GM21381 (cell line): ENCODE measurements around the gene VAMP7.
"Not testable (repeated sequence)": the region's sequence is repeated elsewhere in the genome, so short reads cannot be mapped to it uniquely, and the experiment has no call there.

Experiments
- ATAC-seq: cut with Tn5 transposase; IDR thresholded peaks from one replicate; pipeline ENCODE4 v1.9.1; 2021; ENCODE audit warnings: mild to moderate bottlenecking, moderate library complexity; ENCODE audit not compliant: unreplicated experiment

Gene VAMP7

DNA sequence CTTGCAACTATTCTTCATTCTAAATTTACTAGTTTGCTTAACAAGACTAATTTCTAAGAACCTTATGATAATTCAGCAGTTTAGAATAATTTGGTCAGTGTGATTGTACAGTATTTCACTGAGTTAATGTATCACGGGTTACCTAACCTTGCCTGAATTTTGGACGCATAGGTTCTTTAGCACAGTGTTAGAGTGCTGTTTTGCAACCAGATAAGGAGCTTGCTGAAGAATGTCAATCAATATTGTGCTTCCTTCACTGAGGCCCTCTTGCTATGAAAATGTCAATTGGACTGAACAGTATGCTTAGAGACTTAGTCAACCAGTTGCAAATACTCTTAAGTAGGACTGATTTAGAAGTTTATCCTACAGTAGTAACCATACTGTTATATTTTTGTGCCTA, 19.6 kb downstream of the VAMP7 start:
- no peak for ATAC-seq

DNA sequence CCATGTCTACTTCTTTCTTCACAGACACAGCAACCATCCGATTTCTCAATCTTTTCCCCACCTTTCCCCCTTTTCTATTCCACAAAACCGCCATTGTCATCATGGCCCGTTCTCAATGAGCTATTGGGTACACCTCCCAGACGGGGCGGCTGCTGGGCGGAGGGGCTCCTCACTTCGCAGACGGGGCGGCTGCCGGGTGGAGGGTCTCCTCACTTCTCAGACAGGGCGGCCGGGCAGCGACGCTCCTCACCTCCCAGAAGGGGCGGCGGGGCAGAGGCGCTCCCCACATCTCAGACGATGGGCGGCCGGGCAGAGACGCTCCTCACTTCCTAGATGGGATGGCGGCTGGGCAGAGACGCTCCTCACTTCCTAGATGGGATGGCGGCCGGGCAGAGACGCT, 26.5 kb downstream of the VAMP7 start:
- ATAC-seq = not testable (repeated sequence)

DNA sequence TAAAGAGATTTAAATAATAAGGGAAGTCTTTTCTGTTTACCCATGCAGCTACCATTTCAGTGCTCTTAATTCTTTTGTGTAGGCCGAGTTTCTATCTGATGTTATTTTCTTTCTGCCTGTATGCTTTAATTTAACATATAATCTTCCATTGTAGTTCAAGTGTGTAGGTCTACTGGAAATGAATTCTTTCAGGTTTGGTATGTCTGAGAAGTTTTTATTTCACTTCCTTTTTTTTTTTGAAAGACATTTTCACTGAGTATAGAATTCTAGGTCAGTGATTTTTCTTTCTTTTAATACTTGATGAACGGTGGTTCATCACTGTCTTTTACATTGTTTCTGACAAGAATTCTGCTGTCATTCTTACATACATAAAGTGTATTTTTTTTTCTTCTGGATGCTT, 42.1 kb downstream of the VAMP7 start:
- ATAC-seq = no peak

DNA sequence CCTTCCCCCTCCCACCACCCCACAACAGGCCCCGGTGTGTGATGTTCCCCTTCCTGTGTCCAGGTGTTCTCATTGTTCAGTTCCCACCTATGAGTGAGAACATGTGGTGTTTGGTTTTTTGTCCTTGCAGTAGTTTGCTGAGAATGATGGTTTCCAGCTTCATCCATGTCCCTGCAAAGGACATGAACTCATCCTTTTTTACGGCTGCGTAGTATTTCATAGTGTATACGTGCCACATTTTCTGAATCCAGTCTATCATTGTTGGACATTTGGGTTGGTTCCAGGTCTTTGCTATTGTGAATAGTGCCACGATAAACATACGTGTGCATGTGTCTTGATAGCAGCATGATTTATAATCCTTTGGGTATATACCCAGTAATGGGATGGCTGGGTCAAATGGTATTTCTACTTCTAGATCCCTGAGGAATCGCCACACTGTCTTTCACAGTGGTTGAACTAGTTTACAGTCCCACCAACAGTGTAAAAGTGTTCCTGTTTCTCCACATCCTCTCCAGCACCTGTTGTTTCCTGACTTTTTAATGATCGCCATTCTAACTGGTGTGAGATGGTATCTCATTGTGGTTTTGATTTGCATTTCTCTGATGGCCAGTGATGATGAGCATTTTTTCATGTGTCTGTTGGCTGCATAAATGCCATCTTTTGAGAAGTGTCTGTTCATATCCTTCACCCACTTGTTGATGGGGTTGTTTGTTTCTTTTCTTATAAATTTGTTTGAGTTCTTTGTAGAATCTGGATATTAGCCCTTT, 49.9 kb downstream of the VAMP7 start:
- not testable (repeated sequence) for ATAC-seq

DNA sequence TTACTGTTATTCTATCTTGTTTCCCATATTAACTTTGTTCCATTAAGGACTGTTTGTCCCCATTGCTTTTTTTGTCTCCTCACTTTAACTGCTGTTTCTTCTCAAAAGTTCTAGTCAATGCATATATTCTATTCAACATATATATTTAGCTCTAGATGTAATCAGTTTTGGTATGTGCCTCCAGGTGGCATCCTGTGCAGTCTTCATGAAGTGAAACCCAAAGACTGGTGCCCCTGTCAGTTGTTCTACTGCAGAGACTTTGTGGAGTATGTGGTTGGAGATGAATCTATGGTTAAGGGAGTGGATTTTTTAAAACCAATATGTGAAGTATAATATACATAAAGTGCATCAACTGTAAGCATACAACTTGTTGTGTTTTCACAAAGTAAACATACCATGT, 57.0 kb downstream of the VAMP7 start:
- no peak for ATAC-seq

DNA sequence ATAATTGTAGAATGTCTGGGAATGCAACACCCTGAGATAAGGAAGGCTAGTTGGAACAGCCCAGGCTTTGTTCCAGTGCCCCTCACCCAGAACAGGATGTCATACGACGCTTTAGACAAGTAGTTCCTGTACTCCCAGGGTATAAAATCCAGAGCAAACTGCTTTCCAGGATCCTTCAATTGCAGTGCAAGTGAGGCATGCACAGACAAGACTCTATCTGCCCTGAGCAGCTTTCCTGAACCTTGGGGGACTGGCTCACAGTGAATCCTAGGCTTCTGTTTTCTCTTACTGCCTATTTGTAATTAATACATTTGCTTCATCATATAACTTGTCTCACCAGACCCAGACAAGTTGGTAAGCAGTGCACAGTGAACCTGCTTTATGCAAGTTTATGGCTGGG, 68.0 kb downstream of the VAMP7 start:
- ATAC-seq = no peak

DNA sequence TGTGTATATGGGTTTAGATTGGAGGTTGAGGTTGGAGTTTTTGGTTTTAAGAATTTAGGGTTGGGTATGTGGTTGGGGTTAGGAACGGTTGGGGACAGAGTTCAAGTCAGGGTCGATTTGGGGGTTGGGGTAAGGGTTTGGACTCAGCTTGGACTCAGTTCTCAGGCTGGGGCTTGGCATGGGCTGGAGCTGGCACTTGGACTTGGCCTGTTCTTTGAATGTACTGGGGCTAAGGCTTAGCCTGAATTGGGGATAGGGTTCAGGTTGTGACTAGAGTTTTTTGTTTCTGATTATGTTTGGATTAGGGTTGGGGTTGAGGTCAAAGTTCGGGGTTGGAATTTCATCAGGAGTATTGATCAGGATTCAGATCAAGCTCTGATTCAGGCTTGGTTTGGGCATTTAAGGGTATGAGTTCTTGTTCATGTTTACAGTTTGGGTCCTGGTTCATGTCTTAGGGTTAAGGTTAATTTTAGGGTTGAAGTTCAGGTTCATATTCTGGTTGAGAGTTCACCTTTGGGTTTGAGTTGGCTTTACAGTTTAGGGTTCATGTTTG, 70.2 kb downstream of the VAMP7 start:
- ATAC-seq = no peak

DNA sequence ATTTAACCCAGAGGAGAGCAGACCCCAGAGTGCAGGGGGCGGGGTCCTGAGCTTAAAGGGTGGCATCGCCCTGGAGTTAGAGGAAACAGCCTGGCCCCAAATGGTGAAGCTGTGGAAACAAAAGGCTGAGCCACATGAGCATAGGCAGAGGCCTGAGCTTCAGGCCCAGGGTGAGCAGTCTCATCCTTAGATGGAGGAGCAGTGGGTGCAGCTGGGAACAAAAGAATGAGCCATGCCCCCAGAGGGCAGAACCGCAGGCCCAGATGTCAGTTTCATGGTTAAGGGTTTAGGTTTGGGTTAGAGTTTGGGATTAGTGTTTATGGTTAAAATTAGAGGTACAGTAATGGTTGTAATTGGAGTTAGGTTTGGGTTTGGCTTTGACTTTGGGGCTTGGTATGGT, 71.9 kb downstream of the VAMP7 start:
- no peak for ATAC-seq

DNA sequence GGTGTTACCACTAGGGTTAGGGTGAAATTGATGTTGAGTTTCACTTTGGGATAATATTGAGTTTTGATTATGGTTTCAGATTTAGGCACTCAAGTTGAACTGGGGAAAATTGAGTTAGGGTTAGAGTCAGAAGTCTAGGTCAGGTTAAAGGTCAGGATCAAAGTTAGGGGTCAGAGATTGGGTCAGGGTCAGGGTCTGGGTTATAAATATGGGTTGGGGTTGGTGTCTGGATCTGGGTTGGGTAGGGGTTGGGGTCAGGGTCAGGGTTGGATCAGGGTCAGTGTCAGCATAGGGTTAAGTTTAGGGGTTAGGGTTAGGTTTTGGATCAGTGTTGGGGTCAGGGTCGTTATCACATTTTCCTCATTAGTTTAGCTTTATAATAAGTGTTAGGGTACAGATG, 73.6 kb downstream of the VAMP7 start:
- no peak for ATAC-seq

DNA sequence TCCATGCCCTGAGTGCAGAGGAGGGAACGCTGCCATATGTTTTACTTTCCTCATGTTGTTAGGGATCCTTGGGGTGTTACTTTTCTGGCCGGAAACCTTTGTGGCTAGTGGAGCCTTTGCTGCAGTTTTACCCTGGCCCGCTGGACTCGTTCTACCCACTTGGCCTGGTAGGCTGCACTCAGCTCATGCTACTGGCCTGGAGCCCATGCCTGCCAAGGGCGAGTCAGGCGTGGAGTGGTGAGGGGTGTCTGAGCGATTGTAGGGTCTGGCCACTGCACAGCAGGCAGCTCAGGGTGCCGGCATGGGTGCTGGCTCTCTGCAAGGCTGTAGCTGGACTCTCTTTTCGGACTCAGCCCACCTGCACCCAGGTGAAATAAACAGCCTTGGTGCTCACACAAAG, 75.0 kb downstream of the VAMP7 start:
- ATAC-seq = no peak

DNA sequence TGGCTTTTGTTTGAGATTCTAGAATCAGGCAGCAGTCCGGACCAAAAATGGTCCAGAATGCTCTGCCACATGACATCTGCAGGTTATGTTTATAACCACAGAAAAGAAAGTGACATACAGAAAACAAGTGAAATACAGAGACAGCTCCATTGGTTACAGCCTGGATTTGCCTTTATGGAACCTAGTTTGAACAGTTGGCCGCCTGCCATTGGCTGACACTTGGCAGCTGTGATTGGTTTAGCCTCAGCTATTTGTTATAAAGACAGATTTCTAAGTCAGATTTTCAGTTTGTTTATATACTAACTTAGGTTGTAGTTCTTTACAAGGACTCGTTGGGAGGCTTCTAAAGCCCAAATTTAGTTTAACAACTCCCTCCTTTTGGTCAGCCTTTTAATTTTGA, 75.5 kb downstream of the VAMP7 start:
- no peak for ATAC-seq

DNA sequence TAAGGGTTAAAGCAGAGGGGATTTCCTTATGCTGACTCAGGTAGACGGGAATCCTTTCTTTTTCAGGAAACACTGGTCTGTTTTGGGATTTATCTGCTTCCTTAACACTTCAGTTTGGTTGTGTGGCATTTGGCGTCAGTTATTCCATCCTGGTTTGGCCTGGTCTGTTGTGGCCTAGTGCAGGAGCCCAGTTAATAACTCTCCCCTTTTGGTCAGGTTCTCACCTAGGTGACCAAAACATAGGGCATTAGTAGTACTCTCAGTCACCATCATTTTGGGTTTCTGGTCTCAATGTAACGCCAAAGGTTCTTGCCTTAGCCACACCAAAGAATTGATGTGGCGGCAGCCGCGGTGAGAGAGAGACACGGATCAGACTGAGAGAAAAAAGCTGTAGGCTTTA, 76.7 kb downstream of the VAMP7 start:
- no peak for ATAC-seq

DNA sequence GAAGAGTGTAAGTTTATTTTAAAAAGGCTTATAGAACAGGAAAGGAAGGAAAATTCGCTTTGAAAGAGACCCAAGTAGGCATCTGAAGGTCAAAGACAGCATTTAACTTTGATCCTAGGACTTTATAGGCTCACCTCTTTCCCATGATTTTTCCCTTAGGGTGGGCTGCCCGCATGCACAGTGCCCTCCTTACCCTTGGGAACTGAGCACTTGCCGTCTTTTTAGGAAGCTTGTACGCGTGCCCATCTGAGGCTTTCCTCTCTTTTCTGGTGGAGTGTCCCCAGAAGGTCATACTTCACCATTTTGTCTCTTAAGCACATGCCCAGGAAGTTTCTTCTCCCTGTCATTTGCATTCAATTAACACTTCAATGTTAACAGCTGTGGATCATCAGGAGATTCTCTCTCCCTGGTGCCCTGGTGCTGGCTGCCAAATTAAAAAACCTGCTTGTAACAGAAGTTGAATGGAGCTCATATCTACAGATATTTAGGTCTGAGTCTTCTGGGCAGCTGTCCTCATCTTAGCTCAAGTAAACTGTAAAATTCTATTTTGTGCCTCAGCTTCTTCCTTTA, 78.0 kb downstream of the VAMP7 start:
- ATAC-seq = no peak

DNA sequence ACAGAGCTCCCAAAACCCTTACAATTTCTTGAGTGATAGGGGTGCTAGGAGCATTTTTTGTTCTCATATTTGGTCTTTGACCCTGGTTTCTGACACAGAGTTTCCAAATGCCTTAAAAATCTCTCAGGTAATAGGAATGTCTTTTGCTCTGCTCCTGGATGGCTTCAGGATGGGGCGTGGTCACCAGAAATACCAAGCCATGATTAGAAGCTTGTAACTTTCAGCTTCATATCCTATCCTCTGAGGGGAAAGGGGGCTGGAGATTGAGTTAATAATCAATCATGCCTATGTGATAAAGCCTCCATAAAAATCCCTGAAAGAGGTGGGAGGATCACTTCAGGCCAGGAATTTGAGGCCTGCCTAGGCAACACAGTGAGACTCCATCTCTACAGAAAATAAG, 81.8 kb downstream of the VAMP7 start:
- no peak for ATAC-seq

DNA sequence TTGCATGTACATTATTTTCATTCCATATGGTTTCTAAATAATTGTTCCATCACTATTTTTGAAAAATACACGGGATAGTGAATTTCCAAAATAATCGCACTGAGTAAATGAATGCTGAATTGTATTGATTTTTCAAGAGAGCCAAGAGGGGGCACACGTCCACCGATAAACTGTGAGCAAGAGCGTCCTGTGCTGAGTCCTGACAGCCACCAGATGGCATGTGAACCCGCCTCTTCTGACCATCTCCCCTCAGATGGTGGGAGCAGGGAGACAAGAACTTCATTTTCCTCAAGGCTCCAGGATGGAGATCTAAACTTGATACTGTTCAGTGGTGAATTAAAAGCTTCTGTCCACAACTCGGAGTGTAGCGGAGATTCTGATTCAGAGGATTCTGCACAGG, 85.7 kb downstream of the VAMP7 start:
- ATAC-seq = no peak

DNA sequence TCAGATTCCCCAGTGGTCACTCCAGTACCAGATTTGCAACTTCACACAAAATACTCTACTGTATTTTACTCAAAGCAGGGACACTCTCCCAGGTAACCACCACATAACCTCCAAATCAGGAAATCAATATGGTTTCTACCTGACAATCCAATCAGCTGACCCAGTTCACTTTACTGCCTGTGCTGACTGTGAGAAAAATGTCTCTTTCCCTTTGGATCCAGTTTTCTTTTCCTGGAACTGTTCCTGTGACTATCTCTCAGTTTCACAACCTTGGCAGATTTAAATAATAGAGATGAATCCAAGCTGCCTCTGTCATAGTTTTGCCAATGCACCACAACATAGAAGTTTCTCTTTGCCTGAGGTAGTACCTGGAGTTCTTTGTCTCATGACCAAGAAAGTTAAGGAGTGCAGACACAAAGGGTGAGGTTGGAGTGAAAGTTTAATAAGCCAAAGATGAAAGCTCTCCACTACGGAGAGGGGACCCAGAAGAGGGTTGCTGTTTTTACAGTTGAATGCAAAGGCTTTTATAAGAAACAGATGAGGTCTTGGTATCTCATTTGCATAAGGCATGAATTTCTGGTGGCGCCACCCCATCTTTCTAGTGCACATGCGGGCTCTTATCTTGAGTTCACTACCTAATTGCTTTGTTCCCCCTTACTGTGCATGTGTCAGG, 86.6 kb downstream of the VAMP7 start:
- ATAC-seq = no peak

DNA sequence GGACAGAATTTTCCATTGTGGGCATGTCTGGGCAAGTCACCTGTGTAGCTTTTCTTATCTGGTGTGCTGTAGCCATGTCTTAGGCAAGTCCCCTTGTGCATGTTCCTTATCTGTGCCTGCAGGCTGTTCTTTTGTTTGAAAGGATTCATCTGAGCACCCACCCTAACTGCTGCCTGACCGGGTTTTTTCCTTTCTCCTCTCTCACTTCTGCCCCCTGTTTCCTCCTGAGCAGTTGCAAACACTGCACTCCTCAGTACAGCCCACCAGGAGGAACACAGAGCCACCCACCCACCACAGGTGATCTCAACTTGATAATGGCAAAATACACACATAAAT, 87.1 kb downstream of the VAMP7 start:
- ATAC-seq = no peak

DNA sequence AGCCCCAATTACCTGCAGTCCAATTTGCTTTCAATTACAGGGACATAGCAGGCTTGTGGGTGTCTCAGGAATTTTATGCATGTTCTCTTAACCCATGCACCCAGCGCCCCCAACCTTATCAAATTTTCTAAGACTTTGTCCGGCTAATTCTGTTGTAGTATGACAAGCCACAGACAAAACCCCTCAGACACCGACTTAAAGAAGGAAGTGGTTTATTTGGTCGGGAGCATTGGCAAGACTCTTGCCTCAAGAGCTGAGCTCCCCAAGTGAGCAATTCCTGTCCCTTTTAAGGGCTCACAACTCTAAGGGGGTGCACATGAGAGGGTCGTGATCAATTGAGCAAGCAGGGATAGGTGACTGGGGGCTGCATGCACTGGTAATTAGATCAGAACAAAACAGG, 87.6 kb downstream of the VAMP7 start:
- ATAC-seq = no peak

DNA sequence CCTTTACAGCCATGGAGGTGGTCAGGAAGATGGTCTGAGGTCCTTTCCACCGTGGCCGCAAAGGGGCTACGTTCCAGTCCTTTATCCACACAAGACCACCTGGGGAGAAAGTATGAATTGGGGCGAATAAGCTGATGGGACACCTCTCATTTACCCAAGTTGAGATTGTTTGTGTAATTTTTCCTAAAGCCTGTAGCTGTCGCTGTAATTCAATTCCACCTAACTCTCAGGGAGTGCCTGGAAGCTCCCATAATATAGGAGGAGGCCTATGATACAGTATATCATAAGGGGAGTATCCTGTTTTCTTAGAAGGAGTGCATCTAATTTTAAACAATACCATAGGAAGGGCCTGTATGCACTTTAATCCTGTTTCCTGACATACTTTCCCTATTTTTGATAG, 90.5 kb downstream of the VAMP7 start:
- ATAC-seq = not testable (repeated sequence)

DNA sequence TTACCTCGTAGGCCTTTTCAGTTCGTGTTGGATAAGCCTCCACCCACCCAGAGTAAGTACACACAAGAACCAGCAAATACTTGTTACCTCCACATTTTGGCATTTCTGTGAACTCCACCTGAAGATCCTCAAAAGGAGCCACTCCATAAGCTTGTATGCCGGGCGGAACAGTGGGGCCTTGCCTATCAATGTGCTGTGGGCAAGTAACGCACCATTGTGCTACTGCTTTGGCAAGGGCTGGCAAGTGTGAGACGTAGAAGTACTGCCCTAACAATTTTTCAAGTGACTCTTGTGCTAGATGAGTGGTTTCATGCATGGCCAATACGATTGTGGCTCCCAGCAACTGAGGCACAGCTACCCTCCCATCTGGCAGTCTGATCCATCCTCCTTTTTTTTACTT, 91.1 kb downstream of the VAMP7 start:
- not testable (repeated sequence) for ATAC-seq

DNA sequence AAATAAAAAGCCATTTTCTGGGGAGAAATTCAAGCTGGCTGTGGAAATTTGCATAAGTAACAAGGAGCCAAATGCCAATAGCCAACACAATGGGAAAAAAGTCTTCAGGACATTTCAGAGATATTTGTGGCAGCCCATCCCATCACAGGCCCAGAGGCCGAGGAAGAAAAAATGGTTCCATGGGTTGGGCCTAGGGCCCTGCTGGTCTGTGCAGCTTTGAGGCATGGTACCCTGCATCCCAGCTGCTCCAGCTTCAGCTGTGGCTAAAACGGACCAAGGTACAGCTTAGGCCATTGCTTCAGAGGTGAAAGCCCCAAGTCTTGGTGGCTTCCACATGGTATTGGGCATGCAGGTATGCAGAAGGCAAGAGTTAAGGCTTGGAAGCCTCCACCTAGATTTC, 102.2 kb downstream of the VAMP7 start:
- no peak for ATAC-seq

DNA sequence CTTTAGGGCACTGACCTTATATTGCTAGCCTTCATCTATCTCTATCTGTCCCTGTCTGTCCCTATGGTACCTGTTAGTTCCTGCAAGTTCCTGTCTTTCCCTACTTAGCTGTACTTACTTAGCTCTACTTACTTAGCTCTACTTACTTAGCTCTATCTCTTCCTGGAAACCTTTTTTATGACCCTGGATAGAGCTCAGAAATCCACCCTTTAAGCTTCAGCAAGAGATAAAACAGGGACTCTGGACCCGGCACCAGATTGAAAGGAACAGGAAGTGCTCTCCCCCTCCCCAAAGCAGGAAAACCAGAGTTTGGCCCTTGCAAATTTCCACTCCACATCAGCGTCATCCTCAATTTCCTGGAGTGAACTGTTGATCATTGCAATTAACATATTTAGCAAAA, 104.1 kb downstream of the VAMP7 start:
- no peak for ATAC-seq
